ENCODE measurements around the gene KANSL2.

- TF ChIP-seq CTCF (IDR thresholded peaks at IDR 0.05) (no peak), FOXP1 (CRISPR knock-in tag; IDR thresholded peaks at IDR 0.05; ENCODE audit: borderline replicate concordance) (peak; percentile 64), JUN (CRISPR knock-in tag; IDR thresholded peaks at IDR 0.05) (no peak), TCF7 (CRISPR knock-in tag; IDR thresholded peaks at IDR 0.05; ENCODE audit: low read depth) (no peak), CREB1 (CRISPR knock-in tag; IDR thresholded peaks at IDR 0.05) (peak; percentile 33; the same call in 1 of the 2 replicates), ATF1 (CRISPR knock-in tag; IDR thresholded peaks at IDR 0.05) (peak; percentile 68; the same call in 1 of the 2 replicates)
- TF ChIP-seq, protein P1, sequence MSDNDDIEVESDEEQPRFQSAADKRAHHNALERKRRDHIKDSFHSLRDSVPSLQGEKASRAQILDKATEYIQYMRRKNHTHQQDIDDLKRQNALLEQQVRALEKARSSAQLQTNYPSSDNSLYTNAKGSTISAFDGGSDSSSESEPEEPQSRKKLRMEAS (CRISPR knock-in tag; IDR thresholded peaks at IDR 0.05) = peak; percentile 90
- TF ChIP-seq, protein P2, sequence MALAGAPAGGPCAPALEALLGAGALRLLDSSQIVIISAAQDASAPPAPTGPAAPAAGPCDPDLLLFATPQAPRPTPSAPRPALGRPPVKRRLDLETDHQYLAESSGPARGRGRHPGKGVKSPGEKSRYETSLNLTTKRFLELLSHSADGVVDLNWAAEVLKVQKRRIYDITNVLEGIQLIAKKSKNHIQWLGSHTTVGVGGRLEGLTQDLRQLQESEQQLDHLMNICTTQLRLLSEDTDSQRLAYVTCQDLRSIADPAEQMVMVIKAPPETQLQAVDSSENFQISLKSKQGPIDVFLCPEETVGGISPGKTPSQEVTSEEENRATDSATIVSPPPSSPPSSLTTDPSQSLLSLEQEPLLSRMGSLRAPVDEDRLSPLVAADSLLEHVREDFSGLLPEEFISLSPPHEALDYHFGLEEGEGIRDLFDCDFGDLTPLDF (CRISPR knock-in tag; IDR thresholded peaks at IDR 0.05) = no peak
- TF ChIP-seq, protein P3, sequence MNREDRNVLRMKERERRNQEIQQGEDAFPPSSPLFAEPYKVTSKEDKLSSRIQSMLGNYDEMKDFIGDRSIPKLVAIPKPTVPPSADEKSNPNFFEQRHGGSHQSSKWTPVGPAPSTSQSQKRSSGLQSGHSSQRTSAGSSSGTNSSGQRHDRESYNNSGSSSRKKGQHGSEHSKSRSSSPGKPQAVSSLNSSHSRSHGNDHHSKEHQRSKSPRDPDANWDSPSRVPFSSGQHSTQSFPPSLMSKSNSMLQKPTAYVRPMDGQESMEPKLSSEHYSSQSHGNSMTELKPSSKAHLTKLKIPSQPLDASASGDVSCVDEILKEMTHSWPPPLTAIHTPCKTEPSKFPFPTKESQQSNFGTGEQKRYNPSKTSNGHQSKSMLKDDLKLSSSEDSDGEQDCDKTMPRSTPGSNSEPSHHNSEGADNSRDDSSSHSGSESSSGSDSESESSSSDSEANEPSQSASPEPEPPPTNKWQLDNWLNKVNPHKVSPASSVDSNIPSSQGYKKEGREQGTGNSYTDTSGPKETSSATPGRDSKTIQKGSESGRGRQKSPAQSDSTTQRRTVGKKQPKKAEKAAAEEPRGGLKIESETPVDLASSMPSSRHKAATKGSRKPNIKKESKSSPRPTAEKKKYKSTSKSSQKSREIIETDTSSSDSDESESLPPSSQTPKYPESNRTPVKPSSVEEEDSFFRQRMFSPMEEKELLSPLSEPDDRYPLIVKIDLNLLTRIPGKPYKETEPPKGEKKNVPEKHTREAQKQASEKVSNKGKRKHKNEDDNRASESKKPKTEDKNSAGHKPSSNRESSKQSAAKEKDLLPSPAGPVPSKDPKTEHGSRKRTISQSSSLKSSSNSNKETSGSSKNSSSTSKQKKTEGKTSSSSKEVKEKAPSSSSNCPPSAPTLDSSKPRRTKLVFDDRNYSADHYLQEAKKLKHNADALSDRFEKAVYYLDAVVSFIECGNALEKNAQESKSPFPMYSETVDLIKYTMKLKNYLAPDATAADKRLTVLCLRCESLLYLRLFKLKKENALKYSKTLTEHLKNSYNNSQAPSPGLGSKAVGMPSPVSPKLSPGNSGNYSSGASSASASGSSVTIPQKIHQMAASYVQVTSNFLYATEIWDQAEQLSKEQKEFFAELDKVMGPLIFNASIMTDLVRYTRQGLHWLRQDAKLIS (CRISPR knock-in tag; IDR thresholded peaks at IDR 0.05; ENCODE audit: borderline replicate concordance) = no peak
- TF ChIP-seq, protein P4, sequence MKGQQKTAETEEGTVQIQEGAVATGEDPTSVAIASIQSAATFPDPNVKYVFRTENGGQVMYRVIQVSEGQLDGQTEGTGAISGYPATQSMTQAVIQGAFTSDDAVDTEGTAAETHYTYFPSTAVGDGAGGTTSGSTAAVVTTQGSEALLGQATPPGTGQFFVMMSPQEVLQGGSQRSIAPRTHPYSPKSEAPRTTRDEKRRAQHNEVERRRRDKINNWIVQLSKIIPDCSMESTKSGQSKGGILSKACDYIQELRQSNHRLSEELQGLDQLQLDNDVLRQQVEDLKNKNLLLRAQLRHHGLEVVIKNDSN (CRISPR knock-in tag; IDR thresholded peaks at IDR 0.05) = peak; percentile 99
Observed at GRCh38 chr12:48716493-48717251, 34.6 kb upstream of the KANSL2 start, which contains the start of gene CCNT1.

All from WTC11 (cell line).